NCI-H69 (cell line): ENCODE results near the gene NOC4L.
"Not testable (repeated sequence)": the region's sequence is repeated elsewhere in the genome, so short reads cannot be mapped to it uniquely, and the experiment has no call there.

ENCODE experiments used
- DNase-seq: peaks from one replicate; lab custom pipeline; 2025; lab: John Stamatoyannopoulos, UW

Gene NOC4L

GRCh38 chr12:132182206-132182710 lies 38.0 kb downstream of the NOC4L start:
- DNase-seq = no peak

DNA sequence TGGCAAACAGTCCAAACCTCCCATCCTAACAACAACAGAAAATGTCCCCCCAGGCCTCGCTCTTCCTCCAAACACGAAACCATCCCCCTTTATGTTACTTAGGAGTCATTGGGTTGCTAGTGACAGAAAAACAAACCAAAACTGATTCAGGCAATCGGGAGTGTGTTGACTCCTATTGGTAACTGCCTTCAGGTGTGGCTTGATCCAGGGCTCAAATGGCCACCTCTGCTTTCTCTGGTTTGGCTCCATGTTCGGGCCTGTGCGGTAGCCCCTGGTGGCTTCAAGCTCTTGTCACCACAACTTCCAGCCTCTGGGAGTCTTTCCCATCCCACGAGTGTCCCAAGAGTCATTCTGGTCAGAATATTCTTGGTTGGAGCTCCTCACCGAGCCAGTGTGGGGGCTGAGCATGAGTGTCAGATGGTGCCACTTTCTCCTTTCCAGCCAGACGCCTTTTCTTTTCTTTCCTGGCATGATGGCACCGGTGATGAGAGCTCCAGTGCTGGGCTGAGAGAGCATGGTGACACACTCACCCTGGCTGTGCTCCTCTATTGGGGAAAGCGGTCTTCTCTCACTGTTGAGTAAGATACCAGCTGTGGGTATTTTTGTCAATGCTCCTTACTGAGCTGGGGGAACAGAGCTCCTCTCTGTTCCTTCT lies 38.6 kb downstream of the NOC4L start:
- no peak for DNase-seq

DNA sequence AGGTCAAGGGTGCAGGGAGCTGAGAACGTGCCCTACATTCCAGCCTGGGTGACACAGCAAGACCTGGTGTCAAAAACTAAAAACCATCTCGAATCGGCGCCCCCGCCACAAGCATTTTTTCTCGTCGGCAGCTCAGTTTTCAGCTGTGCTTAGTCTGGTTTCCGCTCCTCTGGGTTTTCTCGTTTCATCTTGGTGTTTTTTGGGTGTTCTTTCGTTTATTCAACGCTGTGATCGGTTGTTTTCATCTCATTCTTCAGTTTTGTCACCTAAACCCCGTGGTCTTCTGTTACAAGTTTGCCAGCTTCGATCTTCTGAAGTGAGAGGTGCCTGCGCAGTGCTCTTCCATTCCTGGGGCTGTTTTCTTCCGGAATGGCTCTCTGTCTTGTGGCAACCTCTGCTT lies 41.4 kb downstream of the NOC4L start:
- no peak for DNase-seq

DNA sequence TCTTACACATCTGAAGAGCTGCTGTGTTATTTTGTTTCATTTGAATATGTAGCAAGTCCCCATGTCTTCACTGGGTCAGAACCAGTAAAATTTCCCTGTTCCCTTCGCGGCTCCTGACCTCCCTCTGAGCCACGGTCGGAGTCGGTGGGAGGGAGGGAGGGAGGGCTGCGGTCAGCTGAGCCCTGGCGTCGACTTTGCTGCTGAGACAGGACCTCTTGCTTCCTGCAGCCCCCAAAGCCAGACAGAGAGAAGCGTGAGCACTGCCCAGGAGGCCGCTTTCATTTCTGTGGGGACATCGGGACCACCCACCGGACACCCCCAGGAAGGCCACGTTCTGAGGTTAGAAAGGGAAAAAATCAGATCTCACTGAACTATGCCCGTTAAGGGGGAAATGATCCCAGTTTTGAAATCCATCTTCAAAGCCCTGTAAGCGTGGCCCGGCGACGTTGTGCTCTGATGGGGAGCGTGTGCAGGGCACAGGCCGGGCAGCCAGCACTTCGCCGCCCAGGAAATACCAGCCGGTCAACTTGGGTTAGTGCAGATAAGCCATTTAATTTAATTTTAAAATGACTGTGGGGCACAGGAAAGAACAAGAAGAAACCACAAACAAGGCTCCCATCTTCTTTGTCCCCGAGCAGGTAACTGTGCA lies 42.1 kb downstream of the NOC4L start:
- DNase-seq = no peak

GRCh38 chr12:132186857-132187620 lies 42.8 kb downstream of the NOC4L start:
- DNase-seq = no peak

DNA sequence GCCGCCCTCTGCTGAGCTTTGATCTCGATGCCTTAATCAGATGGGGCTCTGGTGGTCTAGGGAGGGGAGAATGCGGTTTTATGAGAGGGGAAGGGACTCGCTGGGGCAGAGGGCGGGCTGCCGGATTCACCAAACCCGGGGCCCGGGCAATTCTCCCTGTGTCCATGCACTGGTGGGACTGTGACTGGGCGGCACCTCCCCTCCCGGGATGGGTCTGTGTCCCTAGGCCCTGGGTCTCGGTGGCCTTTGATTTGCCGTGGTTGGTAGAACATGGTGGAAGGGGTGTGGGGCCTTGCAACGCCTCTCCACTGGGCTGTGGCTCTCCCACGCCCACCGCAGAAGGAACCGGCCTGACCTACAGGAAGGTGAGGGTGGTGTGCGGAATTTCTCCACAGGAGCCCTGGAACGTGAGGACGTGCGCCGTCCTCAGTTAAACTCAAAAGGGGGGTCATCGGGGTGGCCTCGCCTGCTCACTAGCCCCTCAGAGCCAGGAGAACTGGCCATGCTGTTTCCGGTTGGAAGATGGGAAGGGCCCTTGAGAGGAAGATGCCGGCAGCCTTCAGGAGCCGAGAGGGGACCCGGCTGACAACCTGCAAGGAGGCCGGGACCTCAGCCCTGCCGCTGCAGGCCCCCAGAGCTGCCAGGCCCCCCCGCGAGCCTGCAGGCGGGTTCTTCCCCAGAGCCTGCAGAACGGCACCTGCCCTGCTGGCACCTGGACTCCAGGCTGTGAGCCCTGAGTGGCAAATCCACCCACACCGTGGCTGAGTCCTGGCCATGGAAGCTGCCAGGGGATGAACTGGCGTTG lies 43.6 kb downstream of the NOC4L start:
- DNase-seq = no peak

GRCh38 chr12:132188451-132188901 lies 44.2 kb downstream of the NOC4L start:
- peak; percentile 37 for DNase-seq

DNA sequence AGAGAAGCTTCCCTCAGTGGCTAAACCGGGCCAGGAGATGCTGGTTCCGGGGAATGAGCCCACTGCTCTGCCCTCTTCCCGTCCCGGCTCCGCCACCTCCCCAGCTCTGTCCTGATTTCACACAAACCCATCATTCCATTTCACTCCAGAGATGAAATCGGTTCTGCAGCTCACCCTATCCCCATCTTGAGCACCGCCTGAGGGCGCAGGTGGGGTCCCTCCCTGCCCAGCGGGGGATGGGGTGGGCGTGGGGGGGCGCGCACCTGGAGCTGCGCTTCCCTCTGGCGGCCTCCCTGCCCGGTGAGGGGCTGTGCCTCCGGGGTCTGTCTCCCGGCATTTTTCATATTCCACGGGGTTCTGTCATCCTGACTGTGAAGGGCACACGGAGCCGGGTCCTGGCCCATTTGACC lies 44.7 kb downstream of the NOC4L start:
- DNase-seq = peak; percentile 42

- DNase-seq = peak; percentile 92
Measured at GRCh38 chr12:132189378-132190011, 45.2 kb downstream of the NOC4L start.

GRCh38 chr12:132190012-132190755 lies 45.9 kb downstream of the NOC4L start:
- peak; percentile 62 for DNase-seq

GRCh38 chr12:132190834-132191500 lies 46.7 kb downstream of the NOC4L start:
- DNase-seq = no peak

DNA sequence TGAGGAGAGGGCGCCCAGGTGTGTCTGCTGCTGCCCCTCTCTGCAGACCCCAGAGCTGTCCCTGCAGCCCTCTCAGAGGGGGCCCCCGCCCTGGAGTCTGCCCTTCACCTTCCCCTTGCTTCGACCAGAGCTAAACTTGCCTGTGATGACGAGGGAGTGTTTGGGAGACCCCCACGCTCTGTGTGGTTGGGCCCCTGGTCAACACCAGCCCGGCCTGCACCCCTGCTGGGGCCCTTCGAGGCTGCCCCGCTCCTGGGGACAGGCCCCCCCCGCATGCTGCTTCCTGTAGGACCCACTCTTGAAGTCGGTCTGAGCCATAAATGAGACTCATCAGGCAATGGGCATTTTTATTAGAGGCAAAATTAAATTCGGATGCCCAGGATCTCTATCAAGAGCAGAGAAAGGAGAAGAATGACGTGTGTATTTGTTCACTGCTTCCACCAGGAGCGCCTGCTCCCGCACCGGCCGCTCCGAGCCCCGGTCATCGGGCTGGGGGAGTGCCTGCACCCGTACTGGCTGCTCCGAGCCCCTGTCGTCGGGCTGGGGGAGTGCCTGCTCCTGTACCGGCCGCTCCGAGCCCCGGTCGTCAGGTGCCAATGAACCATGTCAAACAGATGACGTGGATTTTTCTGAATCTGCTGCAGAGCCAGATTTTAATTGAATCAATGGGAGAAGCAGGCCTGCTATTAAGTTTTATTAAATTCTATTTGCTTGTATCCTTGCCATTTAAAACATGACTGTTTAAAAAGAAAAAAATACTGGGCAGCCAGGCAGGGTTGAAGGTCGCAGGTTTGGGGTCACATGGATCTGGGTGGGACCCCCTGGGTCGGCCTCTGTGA lies 47.7 kb downstream of the NOC4L start:
- no peak for DNase-seq

DNA sequence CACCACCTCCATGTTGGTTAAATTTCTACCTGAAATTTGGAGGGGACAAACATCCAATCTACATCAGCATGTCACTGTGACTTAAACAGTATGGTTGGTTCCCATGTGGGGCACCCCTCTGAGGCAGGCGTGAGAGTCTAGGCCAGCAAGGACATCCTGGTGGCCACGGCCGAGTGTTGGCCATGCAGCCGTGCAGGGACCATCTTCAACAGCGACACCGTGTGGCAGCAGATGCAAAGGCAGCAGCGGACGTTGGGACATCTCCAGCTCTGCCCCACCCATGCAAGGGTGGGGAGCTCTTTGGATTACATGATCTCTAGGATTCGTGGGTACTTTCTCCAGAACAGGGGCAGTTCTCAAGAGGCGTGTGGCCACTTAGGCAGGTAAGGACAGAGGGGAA lies 49.8 kb downstream of the NOC4L start:
- DNase-seq = no peak

GRCh38 chr12:132194556-132194955 lies 50.3 kb downstream of the NOC4L start:
- DNase-seq = no peak

- not testable (repeated sequence) for DNase-seq
Measured at GRCh38 chr12:132195242-132195641, 51.0 kb downstream of the NOC4L start.

GRCh38 chr12:132196038-132196872 lies 52.0 kb downstream of the NOC4L start:
- DNase-seq = peak; percentile 82

GRCh38 chr12:132196873-132197390 lies 52.7 kb downstream of the NOC4L start:
- DNase-seq = no peak
